Endodermal cell (in vitro differentiated cells): ENCODE results near the gene SKA1. TPM values are rescaled to one million over a fixed set of nuclear protein-coding genes. Genes with fewer than 3 reads are reported as not detected.

Experiments
- DNase-seq: peaks from one replicate; pipeline ENCODE4 v3.0.0-alpha.2; 2017
- H3K27ac ChIP-seq: 2 replicates; pipeline ENCODE4 v1.5.1; 2013; ENCODE audit warnings: mild to moderate bottlenecking, low read depth, low read length, moderate library complexity
- H3K27me3 ChIP-seq: 2 replicates; pipeline ENCODE4 v1.6.1; 2013; ENCODE audit warnings: mild to moderate bottlenecking, low read length, moderate library complexity; ENCODE audit not compliant: insufficient read depth, control insufficient read depth, poor library complexity, severe bottlenecking
- H3K36me3 ChIP-seq: 2 replicates; pipeline ENCODE4 v1.7.0; 2013; ENCODE audit warnings: mild to moderate bottlenecking, low read length, moderate library complexity; ENCODE audit not compliant: control insufficient read depth, insufficient read depth
- H3K4me1 ChIP-seq: one replicate; pipeline ENCODE4 v1.7.0; 2013; ENCODE audit warnings: low read length; ENCODE audit not compliant: control insufficient read depth, insufficient read depth
- H3K4me3 ChIP-seq: 2 replicates; pipeline ENCODE4 v1.5.1; 2013; ENCODE audit warnings: mild to moderate bottlenecking, low read length, moderate library complexity
- H3K9ac ChIP-seq: 2 replicates; pipeline ENCODE4 v1.6.1; 2013; ENCODE audit warnings: mild to moderate bottlenecking, low read length, moderate library complexity; ENCODE audit not compliant: poor library complexity, severe bottlenecking; ENCODE audit errors: extremely low read depth
- H3K9me3 ChIP-seq: 2 replicates; pipeline ENCODE4 v1.6.1; 2013; ENCODE audit warnings: mild to moderate bottlenecking, low read length, moderate library complexity; ENCODE audit not compliant: control insufficient read depth
- H3K27ac Mint-ChIP-seq: 2 replicates; pipeline ENCODE4 v1.8.0; 2020; ENCODE audit warnings: mixed read lengths
- H3K27me3 Mint-ChIP-seq: 2 replicates; pipeline ENCODE4 v1.8.0; 2021; ENCODE audit warnings: mild to moderate bottlenecking, mixed read lengths; ENCODE audit not compliant: insufficient read depth
- H3K36me3 Mint-ChIP-seq: 2 replicates; pipeline ENCODE4 v1.8.0; 2020; ENCODE audit warnings: low read depth, mixed read lengths
- H3K4me1 Mint-ChIP-seq: 2 replicates; pipeline ENCODE4 v1.8.0; 2020; ENCODE audit warnings: mixed read lengths
- H3K4me3 Mint-ChIP-seq: 2 replicates; pipeline ENCODE4 v1.8.0; 2020; ENCODE audit warnings: mild to moderate bottlenecking, moderate library complexity, mixed read lengths
- H3K9me3 Mint-ChIP-seq: 2 replicates; pipeline ENCODE4 v1.8.0; 2020; ENCODE audit warnings: mild to moderate bottlenecking, mixed read lengths
- CTCF ChIP-seq: fragments of 200-600 bp; sonication (generic); conservative IDR thresholded peaks from 2 replicates; pipeline ENCODE4 v1.5.0; 2021; ENCODE audit warnings: antibody characterized with exemption, mild to moderate bottlenecking
- WGBS, 2 experiments: methylation state at CpG; one replicate each; pipeline versions ENCODE4 v1.1.5 to v1.1.7; 2013; ENCODE audit warnings: missing lambda C conversion rate in 2 of 2, mixed read lengths in 1 of 2; ENCODE audit not compliant: insufficient coverage in 1 of 2, insufficient read length in 1 of 2; 5-methylcytosine and 5-hydroxymethylcytosine counted together
- total RNA-seq, 2 donors: library from RNA; stranded (reverse); fragmentation: NEBNext Ultra II Directional in 1 of 2; extraction: Animal tissue kit (Norgen Biotek cat#: 25700) in 1 of 2; gene quantifications; 2 replicates in 1 of 2; 3 replicates in 1 of 2; pipeline ENCODE4 v1.2.1, GENCODE V29; 2021

Gene SKA1
- total RNA-seq, 2 donors from 2014 or later = 26.4 to 70.0 TPM

- no peak for DNase-seq
- Histone ChIP-seq H3K4me1 (peaks cover 11% of the 10 kb centered on the region), H3K36me3 (no peaks in the 10 kb centered on the region), H3K27me3 (no peaks in the 10 kb centered on the region), H3K9ac (no peak overlapping the region), H3K9me3 (no peaks in the 10 kb centered on the region), H3K27ac (no peak overlapping the region), H3K4me3 (peak overlapping the region; percentile 24)
- no peak for TF ChIP-seq CTCF
- H3K9me3 Mint-ChIP-seq = peaks cover 5% of the 10 kb centered on the region
- peaks cover 32% of the 10 kb centered on the region for H3K4me1 Mint-ChIP-seq
- H3K36me3 Mint-ChIP-seq = no peaks in the 10 kb centered on the region
- H3K27ac Mint-ChIP-seq = peak overlapping the region; percentile 52
- no peak overlapping the region for H3K4me3 Mint-ChIP-seq
- no peaks in the 10 kb centered on the region for H3K27me3 Mint-ChIP-seq
- WGBS, 2 experiments = 50 to 52% methylated on average over 1 to 2 of the region's 2 CpGs
These were observed 36.1 kb upstream of the SKA1 start for GRCh38 chr18:50338715-50339114.

- Histone ChIP-seq H3K36me3 (no peaks in the 10 kb centered on the region), H3K9me3 (no peaks in the 10 kb centered on the region), H3K27me3 (no peaks in the 10 kb centered on the region), H3K27ac (no peak overlapping the region), H3K9ac (no peak overlapping the region), H3K4me1 (peaks cover 10% of the 10 kb centered on the region), H3K4me3 (no peak overlapping the region)
- Mint-ChIP-seq H3K27me3 (no peaks in the 10 kb centered on the region), H3K4me1 (peaks cover 28% of the 10 kb centered on the region), H3K36me3 (no peaks in the 10 kb centered on the region), H3K4me3 (no peak overlapping the region), H3K27ac (no peak overlapping the region), H3K9me3 (peaks cover 5% of the 10 kb centered on the region)
- DNase-seq = peak; percentile 82
- WGBS, 2 experiments = 90 to 100% methylated on average over 11 to 24 of the region's 24 CpGs
- TF ChIP-seq CTCF = peak; percentile 54
These were observed 34.8 kb upstream of the SKA1 start for GRCh38 chr18:50340078-50340477.

GRCh38 chr18:50341443-50341842, 33.4 kb upstream of the SKA1 start:
- Histone ChIP-seq H3K9me3 (no peaks in the 10 kb centered on the region), H3K4me1 (peaks cover 10% of the 10 kb centered on the region), H3K27me3 (no peaks in the 10 kb centered on the region), H3K9ac (no peak overlapping the region), H3K4me3 (no peak overlapping the region), H3K27ac (no peak overlapping the region), H3K36me3 (no peaks in the 10 kb centered on the region)
- Mint-ChIP-seq H3K27me3 (no peaks in the 10 kb centered on the region), H3K36me3 (no peaks in the 10 kb centered on the region), H3K4me3 (no peak overlapping the region), H3K9me3 (peaks cover 5% of the 10 kb centered on the region), H3K27ac (no peak overlapping the region), H3K4me1 (peaks cover 28% of the 10 kb centered on the region)
- no peak for DNase-seq
- no peak for TF ChIP-seq CTCF
- WGBS, 2 experiments = 90 to 92% methylated on average over 2 of the region's 2 CpGs
